HEK293 (cell line): ENCODE measurements around the gene MRPS31.
"Not testable (repeated sequence)": the region's sequence is repeated elsewhere in the genome, so short reads cannot be mapped to it uniquely, and the experiment has no call there.

Experiments used
- CTCF ChIA-PET: fragments of 350-600 bp; formaldehyde crosslinking; extraction: SDS; loops from one replicate; lab custom pipeline; 2021; ENCODE audit warnings: antibody characterized with exemption; lab: Yijun Ruan, JAX
- POLR2A ChIA-PET: fragments of 300-600 bp; formaldehyde crosslinking; extraction: SDS; loops from one replicate; lab custom pipeline; 2020; ENCODE audit warnings: antibody characterized with exemption, inconsistent platforms; lab: Yijun Ruan, JAX
- H3K27ac ChIP-seq: fragments of 200-500 bp; sonication (Bioruptor generic); 2 replicates; pipeline ENCODE4 v1.5.1; 2014; ENCODE audit warnings: low read depth, low read length, control low read depth, inconsistent platforms; ENCODE audit errors: extremely low read depth
- H3K36me3 ChIP-seq, 2 experiments: fragments of 200-500 bp in 1 of 2; sonication (Bioruptor generic) in 1 of 2; 1 replicate in 1 of 2; 2 replicates in 1 of 2; pipeline ENCODE4 v1.5.1; 2014 to 2017; ENCODE audit warnings: inconsistent platforms in 2 of 2, low read length in 2 of 2; ENCODE audit not compliant: control insufficient read depth in 2 of 2, insufficient read depth in 1 of 2
- H3K4me1 ChIP-seq: fragments of 200-500 bp; sonication (Bioruptor generic); 2 replicates; pipeline ENCODE4 v1.5.1; 2014; ENCODE audit warnings: mild to moderate bottlenecking, low read length, inconsistent platforms; ENCODE audit not compliant: control insufficient read depth, insufficient read depth
- H3K4me3 ChIP-seq: 2 replicates; pipeline ENCODE4 v1.5.1; 2011; ENCODE audit warnings: low read depth, mild to moderate bottlenecking, control low read depth, low read length, moderate library complexity
- H3K9me3 ChIP-seq: fragments of 200-500 bp; sonication (Bioruptor generic); 2 replicates; pipeline ENCODE4 v1.5.1; 2014; ENCODE audit warnings: low read depth, low read length, inconsistent platforms; ENCODE audit not compliant: control insufficient read depth, insufficient read depth
- GFI1B ChIP-seq: fragments of 450-650 bp; formaldehyde crosslinking; IDR thresholded peaks from 2 replicates; pipeline ENCODE4 v1.5.1; 2016; ENCODE audit warnings: missing biosample characterization, missing genetic modification characterization
- KLF16 ChIP-seq: fragments of 450-650 bp; formaldehyde crosslinking; IDR thresholded peaks from 2 replicates; pipeline ENCODE4 v1.5.1; 2017; ENCODE audit warnings: missing biosample characterization, missing genetic modification characterization
- PRDM1 ChIP-seq: fragments of 450-650 bp; formaldehyde crosslinking; IDR thresholded peaks from 2 replicates; pipeline ENCODE4; 2016; ENCODE audit warnings: missing biosample characterization, missing genetic modification characterization
- ZBTB21 ChIP-seq: fragments of 450-650 bp; formaldehyde crosslinking; IDR thresholded peaks from 2 replicates; pipeline ENCODE4 v1.5.1; 2017; ENCODE audit warnings: missing biosample characterization, missing genetic modification characterization
- ZIC2 ChIP-seq: fragments of 450-650 bp; formaldehyde crosslinking; IDR thresholded peaks from 2 replicates; pipeline ENCODE4 v1.5.1; 2016; ENCODE audit warnings: missing biosample characterization, missing genetic modification characterization
- ZNF121 ChIP-seq: fragments of 450-650 bp; formaldehyde crosslinking; IDR thresholded peaks from 2 replicates; pipeline ENCODE4 v1.5.1; 2016; ENCODE audit warnings: missing biosample characterization, missing genetic modification characterization
- ZNF184 ChIP-seq: fragments of 450-650 bp; IDR thresholded peaks from 2 replicates; pipeline ENCODE4 v1.5.1; 2018; ENCODE audit warnings: missing biosample characterization, mild to moderate bottlenecking, missing genetic modification characterization
- ZNF501 ChIP-seq: fragments of 450-650 bp; formaldehyde crosslinking; IDR thresholded peaks from 2 replicates; pipeline ENCODE4 v1.5.1; 2016; ENCODE audit warnings: missing biosample characterization, missing genetic modification characterization
- ZNF624 ChIP-seq: fragments of 450-650 bp; formaldehyde crosslinking; IDR thresholded peaks from 2 replicates; pipeline ENCODE4 v1.5.1; 2017; ENCODE audit warnings: missing biosample characterization, missing genetic modification characterization
- ZNF785 ChIP-seq: fragments of 450-650 bp; formaldehyde crosslinking; IDR thresholded peaks from 2 replicates; pipeline ENCODE4 v1.5.1; 2016; ENCODE audit warnings: missing biosample characterization, missing genetic modification characterization
- ZNF792 ChIP-seq: fragments of 450-650 bp; formaldehyde crosslinking; IDR thresholded peaks from 2 replicates; pipeline ENCODE4 v1.5.1; 2016; ENCODE audit warnings: missing biosample characterization, missing genetic modification characterization
- ZNF830 ChIP-seq: fragments of 450-650 bp; IDR thresholded peaks from 2 replicates; pipeline ENCODE4 v1.5.0; 2018; ENCODE audit warnings: missing biosample characterization, missing genetic modification characterization, low read depth, mild to moderate bottlenecking, moderate library complexity
- TF ChIP-seq, protein P1 (sequence below): IDR thresholded peaks from 2 replicates; pipeline ENCODE4 v1.6.1; 2011; ENCODE audit warnings: mild to moderate bottlenecking, low read depth, low read length, borderline replicate concordance
- TF ChIP-seq, protein P2 (sequence below): fragments of 450-650 bp; formaldehyde crosslinking; IDR thresholded peaks from 2 replicates; pipeline ENCODE4 v1.5.1; 2017; ENCODE audit warnings: missing biosample characterization, missing genetic modification characterization
- TF ChIP-seq, protein P3 (sequence below): fragments of 450-650 bp; formaldehyde crosslinking; IDR thresholded peaks from 2 replicates; pipeline ENCODE4 v1.5.1; 2016; ENCODE audit warnings: missing biosample characterization, missing genetic modification characterization
- TF ChIP-seq, protein P4 (sequence below): fragments of 450-650 bp; formaldehyde crosslinking; IDR thresholded peaks from 2 replicates; pipeline ENCODE4 v1.5.1; 2016; ENCODE audit warnings: missing biosample characterization, missing genetic modification characterization
- TF ChIP-seq, protein P5 (sequence below): fragments of 450-650 bp; formaldehyde crosslinking; IDR thresholded peaks from 2 replicates; pipeline ENCODE4 v1.5.1; 2016; ENCODE audit warnings: missing biosample characterization, missing genetic modification characterization

MRPS31 gene

DNA sequence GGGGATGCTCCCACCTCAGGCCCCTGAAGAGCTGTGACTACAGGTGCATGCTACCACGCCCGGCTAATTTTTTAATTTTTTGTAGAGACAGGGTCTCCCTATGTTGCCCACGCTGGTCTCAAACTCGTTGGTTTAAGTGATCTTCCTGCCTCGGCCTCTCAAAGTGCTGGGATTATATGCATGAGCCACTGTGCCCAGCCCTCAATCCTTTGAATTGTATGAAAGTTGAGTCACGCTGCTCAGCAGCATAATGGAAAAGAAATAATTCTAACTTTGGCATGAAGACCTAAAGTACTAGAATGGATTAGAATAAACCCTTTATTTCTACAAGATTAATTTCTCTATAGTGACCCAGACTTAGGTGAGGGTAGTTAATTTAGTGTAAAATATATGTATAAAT lies 42.4 kb downstream of the MRPS31 start:
- no peak for TF ChIP-seq KLF16 (tag by site-specific recombination)
- no peak for TF ChIP-seq ZNF501 (tag by site-specific recombination)
- no peak for TF ChIP-seq ZNF184 (tag by site-specific recombination)
- TF ChIP-seq, protein P1, sequence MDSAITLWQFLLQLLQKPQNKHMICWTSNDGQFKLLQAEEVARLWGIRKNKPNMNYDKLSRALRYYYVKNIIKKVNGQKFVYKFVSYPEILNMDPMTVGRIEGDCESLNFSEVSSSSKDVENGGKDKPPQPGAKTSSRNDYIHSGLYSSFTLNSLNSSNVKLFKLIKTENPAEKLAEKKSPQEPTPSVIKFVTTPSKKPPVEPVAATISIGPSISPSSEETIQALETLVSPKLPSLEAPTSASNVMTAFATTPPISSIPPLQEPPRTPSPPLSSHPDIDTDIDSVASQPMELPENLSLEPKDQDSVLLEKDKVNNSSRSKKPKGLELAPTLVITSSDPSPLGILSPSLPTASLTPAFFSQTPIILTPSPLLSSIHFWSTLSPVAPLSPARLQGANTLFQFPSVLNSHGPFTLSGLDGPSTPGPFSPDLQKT: no peak
- no peak for TF ChIP-seq ZNF830 (tag by site-specific recombination)
- TF ChIP-seq, protein P2, sequence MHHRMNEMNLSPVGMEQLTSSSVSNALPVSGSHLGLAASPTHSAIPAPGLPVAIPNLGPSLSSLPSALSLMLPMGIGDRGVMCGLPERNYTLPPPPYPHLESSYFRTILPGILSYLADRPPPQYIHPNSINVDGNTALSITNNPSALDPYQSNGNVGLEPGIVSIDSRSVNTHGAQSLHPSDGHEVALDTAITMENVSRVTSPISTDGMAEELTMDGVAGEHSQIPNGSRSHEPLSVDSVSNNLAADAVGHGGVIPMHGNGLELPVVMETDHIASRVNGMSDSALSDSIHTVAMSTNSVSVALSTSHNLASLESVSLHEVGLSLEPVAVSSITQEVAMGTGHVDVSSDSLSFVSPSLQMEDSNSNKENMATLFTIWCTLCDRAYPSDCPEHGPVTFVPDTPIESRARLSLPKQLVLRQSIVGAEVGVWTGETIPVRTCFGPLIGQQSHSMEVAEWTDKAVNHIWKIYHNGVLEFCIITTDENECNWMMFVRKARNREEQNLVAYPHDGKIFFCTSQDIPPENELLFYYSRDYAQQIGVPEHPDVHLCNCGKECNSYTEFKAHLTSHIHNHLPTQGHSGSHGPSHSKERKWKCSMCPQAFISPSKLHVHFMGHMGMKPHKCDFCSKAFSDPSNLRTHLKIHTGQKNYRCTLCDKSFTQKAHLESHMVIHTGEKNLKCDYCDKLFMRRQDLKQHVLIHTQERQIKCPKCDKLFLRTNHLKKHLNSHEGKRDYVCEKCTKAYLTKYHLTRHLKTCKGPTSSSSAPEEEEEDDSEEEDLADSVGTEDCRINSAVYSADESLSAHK (tag by site-specific recombination): no peak
- no peak for TF ChIP-seq ZNF792 (tag by site-specific recombination)
- TF ChIP-seq ZIC2 (tag by site-specific recombination): no peak
- TF ChIP-seq ZBTB21: no peak
- TF ChIP-seq PRDM1: no peak
- TF ChIP-seq ZNF785 (tag by site-specific recombination): no peak
- TF ChIP-seq ZNF121 (tag by site-specific recombination): no peak
- TF ChIP-seq ZNF624 (tag by site-specific recombination): no peak
- TF ChIP-seq, protein P3, sequence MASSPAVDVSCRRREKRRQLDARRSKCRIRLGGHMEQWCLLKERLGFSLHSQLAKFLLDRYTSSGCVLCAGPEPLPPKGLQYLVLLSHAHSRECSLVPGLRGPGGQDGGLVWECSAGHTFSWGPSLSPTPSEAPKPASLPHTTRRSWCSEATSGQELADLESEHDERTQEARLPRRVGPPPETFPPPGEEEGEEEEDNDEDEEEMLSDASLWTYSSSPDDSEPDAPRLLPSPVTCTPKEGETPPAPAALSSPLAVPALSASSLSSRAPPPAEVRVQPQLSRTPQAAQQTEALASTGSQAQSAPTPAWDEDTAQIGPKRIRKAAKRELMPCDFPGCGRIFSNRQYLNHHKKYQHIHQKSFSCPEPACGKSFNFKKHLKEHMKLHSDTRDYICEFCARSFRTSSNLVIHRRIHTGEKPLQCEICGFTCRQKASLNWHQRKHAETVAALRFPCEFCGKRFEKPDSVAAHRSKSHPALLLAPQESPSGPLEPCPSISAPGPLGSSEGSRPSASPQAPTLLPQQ (tag by site-specific recombination): no peak
- TF ChIP-seq, protein P4, sequence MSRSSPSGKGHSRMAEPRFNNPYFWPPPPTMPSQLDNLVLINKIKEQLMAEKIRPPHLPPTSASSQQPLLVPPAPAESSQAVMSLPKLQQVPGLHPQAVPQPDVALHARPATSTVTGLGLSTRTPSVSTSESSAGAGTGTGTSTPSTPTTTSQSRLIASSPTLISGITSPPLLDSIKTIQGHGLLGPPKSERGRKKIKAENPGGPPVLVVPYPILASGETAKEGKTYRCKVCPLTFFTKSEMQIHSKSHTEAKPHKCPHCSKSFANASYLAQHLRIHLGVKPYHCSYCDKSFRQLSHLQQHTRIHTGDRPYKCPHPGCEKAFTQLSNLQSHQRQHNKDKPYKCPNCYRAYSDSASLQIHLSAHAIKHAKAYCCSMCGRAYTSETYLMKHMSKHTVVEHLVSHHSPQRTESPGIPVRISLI (tag by site-specific recombination): no peak
- TF ChIP-seq, protein P5, sequence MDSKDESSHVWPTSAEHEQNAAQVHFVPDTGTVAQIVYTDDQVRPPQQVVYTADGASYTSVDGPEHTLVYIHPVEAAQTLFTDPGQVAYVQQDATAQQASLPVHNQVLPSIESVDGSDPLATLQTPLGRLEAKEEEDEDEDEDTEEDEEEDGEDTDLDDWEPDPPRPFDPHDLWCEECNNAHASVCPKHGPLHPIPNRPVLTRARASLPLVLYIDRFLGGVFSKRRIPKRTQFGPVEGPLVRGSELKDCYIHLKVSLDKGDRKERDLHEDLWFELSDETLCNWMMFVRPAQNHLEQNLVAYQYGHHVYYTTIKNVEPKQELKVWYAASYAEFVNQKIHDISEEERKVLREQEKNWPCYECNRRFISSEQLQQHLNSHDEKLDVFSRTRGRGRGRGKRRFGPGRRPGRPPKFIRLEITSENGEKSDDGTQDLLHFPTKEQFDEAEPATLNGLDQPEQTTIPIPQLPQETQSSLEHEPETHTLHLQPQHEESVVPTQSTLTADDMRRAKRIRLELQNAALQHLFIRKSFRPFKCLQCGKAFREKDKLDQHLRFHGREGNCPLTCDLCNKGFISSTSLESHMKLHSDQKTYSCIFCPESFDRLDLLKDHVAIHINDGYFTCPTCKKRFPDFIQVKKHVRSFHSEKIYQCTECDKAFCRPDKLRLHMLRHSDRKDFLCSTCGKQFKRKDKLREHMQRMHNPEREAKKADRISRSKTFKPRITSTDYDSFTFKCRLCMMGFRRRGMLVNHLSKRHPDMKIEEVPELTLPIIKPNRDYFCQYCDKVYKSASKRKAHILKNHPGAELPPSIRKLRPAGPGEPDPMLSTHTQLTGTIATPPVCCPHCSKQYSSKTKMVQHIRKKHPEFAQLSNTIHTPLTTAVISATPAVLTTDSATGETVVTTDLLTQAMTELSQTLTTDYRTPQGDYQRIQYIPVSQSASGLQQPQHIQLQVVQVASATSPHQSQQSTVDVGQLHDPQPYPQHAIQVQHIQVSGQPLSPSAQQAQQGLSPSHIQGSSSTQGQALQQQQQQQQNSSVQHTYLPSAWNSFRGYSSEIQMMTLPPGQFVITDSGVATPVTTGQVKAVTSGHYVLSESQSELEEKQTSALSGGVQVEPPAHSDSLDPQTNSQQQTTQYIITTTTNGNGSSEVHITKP: no peak
- TF ChIP-seq GFI1B: no peak
- TF ChIP-seq, all 188 proteins: peak for 0
- no peak overlapping the region for H3K4me3 ChIP-seq
- no peak overlapping the region for H3K27ac ChIP-seq
- H3K36me3 ChIP-seq: peaks cover 0 to 5% of the 10 kb centered on the region in 2 experiments
- POLR2A ChIA-PET: no interaction called here
- no peaks in the 10 kb centered on the region for H3K9me3 ChIP-seq
- CTCF ChIA-PET: no interaction called here
- H3K4me1 ChIP-seq: no peaks in the 10 kb centered on the region

DNA sequence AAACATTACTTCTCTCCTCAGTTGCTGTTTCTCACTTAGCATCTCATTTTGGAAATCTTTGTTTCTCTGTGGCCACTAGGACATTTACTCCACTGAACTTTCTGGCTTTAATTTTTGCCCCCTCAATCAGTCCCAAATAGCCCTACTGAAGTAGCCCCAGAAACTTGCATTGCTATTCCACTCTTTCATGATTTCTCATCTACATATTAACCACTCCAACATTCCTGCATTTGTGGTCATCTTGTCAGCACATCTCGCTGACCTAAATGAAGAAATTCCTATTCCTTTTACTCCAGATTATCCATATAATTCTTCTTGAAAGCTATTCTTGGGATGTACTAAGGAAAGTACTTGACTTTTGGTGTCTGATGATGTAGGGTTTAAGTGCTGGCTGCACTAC lies 56.6 kb downstream of the MRPS31 start:
- POLR2A ChIA-PET, H3K27ac ChIP-seq, H3K4me1 ChIP-seq, H3K9me3 ChIP-seq, CTCF ChIA-PET, H3K4me3 ChIP-seq: not testable (repeated sequence)
- H3K36me3 ChIP-seq: peaks cover 0 to 13% of the 10 kb centered on the region in 2 experiments; a peak in 2 of 3 replicates
